Glutamatergic neuron (in vitro differentiated cells): ENCODE data around the gene CROCC2. TPM values are rescaled to one million over a fixed set of nuclear protein-coding genes. Genes with fewer than 3 reads are reported as not detected.

ENCODE experiments used
- DNase-seq: peaks from one replicate; pipeline ENCODE4 v3.0.0; 2022
- H3K27ac Mint-ChIP-seq: one replicate; pipeline ENCODE4 v1.8.0; 2020; ENCODE audit warnings: mild to moderate bottlenecking, mixed read lengths, inconsistent platforms; ENCODE audit not compliant: unreplicated experiment
- H3K27me3 Mint-ChIP-seq: one replicate; pipeline ENCODE4 v1.8.0; 2020; ENCODE audit warnings: mild to moderate bottlenecking, moderate library complexity, mixed read lengths, inconsistent platforms; ENCODE audit not compliant: unreplicated experiment
- H3K36me3 Mint-ChIP-seq: one replicate; pipeline ENCODE4 v1.8.0; 2020; ENCODE audit warnings: mild to moderate bottlenecking, mixed read lengths, inconsistent platforms; ENCODE audit not compliant: unreplicated experiment
- H3K4me1 Mint-ChIP-seq: one replicate; pipeline ENCODE4 v1.8.0; 2020; ENCODE audit warnings: mild to moderate bottlenecking, low read depth, mixed read lengths, inconsistent platforms; ENCODE audit not compliant: unreplicated experiment
- H3K4me3 Mint-ChIP-seq: one replicate; pipeline ENCODE4 v1.8.0; 2020; ENCODE audit warnings: mild to moderate bottlenecking, mixed read lengths, inconsistent platforms; ENCODE audit not compliant: unreplicated experiment
- H3K9me3 Mint-ChIP-seq: one replicate; pipeline ENCODE4 v1.8.0; 2020; ENCODE audit warnings: mild to moderate bottlenecking, moderate library complexity, mixed read lengths, inconsistent platforms; ENCODE audit not compliant: unreplicated experiment
- CTCF ChIP-seq: fragments of 200-600 bp; sonication (generic); IDR thresholded peaks from one replicate; pipeline ENCODE4 v1.5.0; 2021; ENCODE audit not compliant: partially characterized antibody, unreplicated experiment
- total RNA-seq: library from RNA; stranded (reverse); fragmentation: NEBNext Ultra II Directional; extraction: Animal tissue kit (Norgen Biotek cat#: 25700); gene quantifications from one replicate; pipeline ENCODE4 v1.2.1, GENCODE V29; 2021; ENCODE audit not compliant: unreplicated experiment

CROCC2 gene
- total RNA-seq, 1 donor from 2014 or later = not detected

DNA sequence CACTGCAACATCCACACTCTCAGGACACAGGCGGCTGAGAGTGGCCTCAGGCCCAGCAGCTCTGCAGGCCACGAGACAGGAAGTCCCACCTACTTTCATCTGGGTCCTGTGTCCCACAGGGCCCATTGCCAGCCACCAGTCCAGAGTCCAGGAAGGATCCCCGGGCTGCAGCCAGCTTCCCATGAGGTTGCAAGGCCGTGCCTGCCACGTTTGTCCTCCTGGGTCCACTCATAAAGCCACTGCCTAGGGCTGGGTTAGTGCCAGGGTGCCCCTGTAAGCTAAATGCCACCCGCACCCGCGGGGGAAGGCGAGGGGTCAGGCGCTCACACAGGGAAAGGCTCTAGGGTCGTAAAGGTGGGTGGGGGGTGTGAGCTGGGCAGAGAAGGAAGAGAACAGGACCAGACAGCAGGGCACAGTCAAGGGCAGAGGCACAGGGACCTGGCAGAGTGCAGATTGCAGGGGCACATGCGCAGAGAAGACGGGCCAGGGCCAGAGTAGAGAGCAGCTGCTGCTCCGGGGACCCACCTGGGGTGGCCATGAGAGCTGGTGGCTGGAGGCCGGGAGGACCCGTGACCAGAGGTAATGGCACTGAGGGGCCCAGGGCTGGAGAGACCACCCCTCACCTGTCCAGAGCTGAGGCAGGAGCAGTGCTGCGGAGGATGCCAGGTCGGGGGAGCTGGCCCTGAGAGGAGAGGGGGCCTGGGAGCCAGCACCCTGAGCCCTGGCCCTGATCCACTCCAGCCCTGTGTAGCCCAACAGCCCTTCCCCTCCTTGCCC lies 29.5 kb upstream of the CROCC2 start:
- H3K9me3 Mint-ChIP-seq = peaks cover 2% of the 10 kb centered on the region
- peak; percentile 14 for DNase-seq
- no peak overlapping the region for H3K27ac Mint-ChIP-seq
- H3K4me1 Mint-ChIP-seq = no peaks in the 10 kb centered on the region
- H3K36me3 Mint-ChIP-seq = no peaks in the 10 kb centered on the region
- H3K27me3 Mint-ChIP-seq = peaks cover 8% of the 10 kb centered on the region
- no peak overlapping the region for H3K4me3 Mint-ChIP-seq
- no peak for TF ChIP-seq CTCF

GRCh38 chr2:240877460-240878340 lies 28.4 kb upstream of the CROCC2 start:
- Mint-ChIP-seq H3K9me3 (no peaks in the 10 kb centered on the region), H3K4me1 (peaks cover 3% of the 10 kb centered on the region), H3K36me3 (no peaks in the 10 kb centered on the region), H3K4me3 (no peak overlapping the region), H3K27me3 (peaks cover 4% of the 10 kb centered on the region), H3K27ac (no peak overlapping the region)
- peak; percentile 21 for DNase-seq
- no peak for TF ChIP-seq CTCF

DNA sequence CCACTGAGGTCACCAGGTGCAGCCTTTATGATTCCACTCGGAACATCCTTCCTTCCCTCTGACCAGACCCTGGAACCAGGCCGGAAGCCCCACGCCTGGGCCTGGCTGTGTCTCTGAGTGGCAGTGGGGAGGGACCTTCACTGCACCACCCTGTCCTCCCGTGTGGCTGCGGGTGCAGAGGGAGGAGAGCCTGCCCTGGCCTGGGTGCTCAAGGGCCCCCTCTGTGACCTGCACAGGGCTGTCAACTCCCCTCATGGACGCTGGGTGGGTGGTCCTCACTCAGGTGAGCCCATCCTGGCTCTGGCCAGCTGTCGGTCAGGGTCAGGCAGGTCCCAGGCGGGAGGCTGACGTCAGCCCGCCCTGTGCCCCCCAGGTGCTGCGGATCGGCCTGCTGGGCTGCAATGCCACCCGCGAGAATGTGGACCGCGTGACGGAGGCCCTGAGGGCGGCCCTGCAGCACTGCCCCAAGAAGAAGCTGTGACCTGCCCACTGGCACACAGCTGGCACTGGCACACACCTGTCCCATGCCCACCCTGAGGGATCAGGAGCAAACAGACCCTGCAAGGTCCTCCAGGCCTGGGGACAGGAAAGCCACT lies 27.7 kb upstream of the CROCC2 start:
- TF ChIP-seq CTCF = no peak
- H3K36me3 Mint-ChIP-seq = no peaks in the 10 kb centered on the region
- H3K4me1 Mint-ChIP-seq = peaks cover 3% of the 10 kb centered on the region
- H3K27me3 Mint-ChIP-seq = peaks cover 4% of the 10 kb centered on the region
- DNase-seq = no peak
- no peaks in the 10 kb centered on the region for H3K9me3 Mint-ChIP-seq
- no peak overlapping the region for H3K27ac Mint-ChIP-seq
- no peak overlapping the region for H3K4me3 Mint-ChIP-seq

- H3K9me3 Mint-ChIP-seq = no peaks in the 10 kb centered on the region
- peaks cover 3% of the 10 kb centered on the region for H3K4me1 Mint-ChIP-seq
- no peak overlapping the region for H3K27ac Mint-ChIP-seq
- TF ChIP-seq CTCF = no peak
- no peak for DNase-seq
- H3K36me3 Mint-ChIP-seq = no peaks in the 10 kb centered on the region
- no peak overlapping the region for H3K4me3 Mint-ChIP-seq
- peaks cover 4% of the 10 kb centered on the region for H3K27me3 Mint-ChIP-seq
These were observed 27.0 kb upstream of the CROCC2 start for GRCh38 chr2:240879105-240879504.
